OCI-LY7 (cell line): ENCODE data around the gene RPLP2. TPM values are rescaled to one million over a fixed set of nuclear protein-coding genes. Genes with fewer than 3 reads are reported as not detected.

Experiments
- BruUV-seq: library from RNA; stranded (reverse); fragments of 400-500 nt; replicated peaks from 2 replicates; lab custom pipeline; 2021; lab: Mats Ljungman, UMichigan
- CTCF ChIA-PET: fragments of 300-600 bp; sonication (Branson Sonifier 250); formaldehyde crosslinking; loops from one replicate; lab custom pipeline; 2022; ENCODE audit warnings: antibody characterized with exemption; ENCODE audit not compliant: unreplicated experiment; lab: Charles Lee
- POLR2A ChIA-PET: fragments of 300-600 bp; sonication (Branson Sonifier 250); formaldehyde crosslinking; loops from one replicate; lab custom pipeline; 2022; ENCODE audit warnings: antibody characterized with exemption; lab: Charles Lee
- DNase-seq: peaks from one replicate; pipeline ENCODE4 v3.0.0-alpha.2; 2015; ENCODE audit warnings: low spot score
- H2AFZ ChIP-seq: fragments of 200-600 bp; sonication (generic), shearing (Covaris generic); 2 replicates; pipeline ENCODE4 v1.6.1; 2014; ENCODE audit warnings: mild to moderate bottlenecking, antibody characterized with exemption, low read length, moderate library complexity
- H3K27ac ChIP-seq: fragments of 200-600 bp; sonication (generic); 2 replicates; pipeline ENCODE4 v1.5.1; 2014; ENCODE audit warnings: mixed run types, low read depth, mild to moderate bottlenecking, moderate library complexity, low read length, inconsistent platforms; ENCODE audit not compliant: poor library complexity, severe bottlenecking
- H3K36me3 ChIP-seq: fragments of 200-600 bp; sonication (generic); 2 replicates; pipeline ENCODE4 v1.6.1; 2014; ENCODE audit warnings: mild to moderate bottlenecking, antibody characterized with exemption, low read length, moderate library complexity, mixed read lengths; ENCODE audit not compliant: insufficient read depth
- H3K4me1 ChIP-seq: fragments of 200-600 bp; sonication (generic); 2 replicates; pipeline ENCODE4 v1.5.1; 2014; ENCODE audit warnings: mild to moderate bottlenecking, low read length; ENCODE audit not compliant: insufficient read depth, poor library complexity, severe bottlenecking
- H3K4me2 ChIP-seq: fragments of 200-600 bp; sonication (generic); 2 replicates; pipeline ENCODE4 v1.6.1; 2014; ENCODE audit warnings: mild to moderate bottlenecking, low read length
- H3K4me3 ChIP-seq: fragments of 200-600 bp; sonication (generic); 2 replicates; pipeline ENCODE4 v1.5.1; 2014; ENCODE audit warnings: mild to moderate bottlenecking, low read depth, low read length; ENCODE audit not compliant: poor library complexity, severe bottlenecking
- H3K79me2 ChIP-seq: fragments of 200-600 bp; sonication (generic); 2 replicates; pipeline ENCODE4 v1.6.1; 2016; ENCODE audit warnings: low read depth, mild to moderate bottlenecking, low read length, moderate library complexity, mixed read lengths; ENCODE audit not compliant: insufficient read depth
- H3K9me2 ChIP-seq: fragments of 200-600 bp; sonication (generic); 2 replicates; pipeline ENCODE4 v1.6.1; 2016; ENCODE audit warnings: mild to moderate bottlenecking, low read length, mixed read lengths; ENCODE audit not compliant: insufficient read depth
- H3K9me3 ChIP-seq: fragments of 200-600 bp; sonication (generic); 2 replicates; pipeline ENCODE4 v1.6.1; 2014; ENCODE audit warnings: mild to moderate bottlenecking, mixed run types, low read length, mixed read lengths
- H4K20me1 ChIP-seq: fragments of 200-600 bp; sonication (generic); 2 replicates; pipeline ENCODE4 v1.6.1; 2014; ENCODE audit warnings: mild to moderate bottlenecking, antibody characterized with exemption, low read length, moderate library complexity, mixed read lengths; ENCODE audit not compliant: insufficient read depth
- CTCF ChIP-seq: fragments of 200-600 bp; sonication (generic); conservative IDR thresholded peaks from 2 replicates; pipeline ENCODE4 v1.5.1; 2014; ENCODE audit warnings: mild to moderate bottlenecking, antibody characterized with exemption, low read length, moderate library complexity, mixed read lengths
- EZH2phosphoT487 ChIP-seq: fragments of 200-600 bp; sonication (generic); IDR thresholded peaks from 2 replicates; pipeline ENCODE4 v1.6.1; 2018; ENCODE audit warnings: low read depth, borderline replicate concordance, mild to moderate bottlenecking, mixed run types, antibody characterized with exemption, low read length, moderate library complexity, mixed read lengths
- intact Hi-C: fragments of 100-400 bp; cut with micrococcal nuclease; formaldehyde crosslinking; loops from one replicate; pipeline ENCODE4 v1.10.0; 2022; ENCODE audit not compliant: unreplicated experiment
- total RNA-seq, 2 experiments: library from RNA; depleted of rRNA in 1 of 2; stranded (reverse); fragments of >200 nt in 1 of 2; shearing (Covaris generic) in 1 of 2; gene quantifications; 2 replicates each; pipeline ENCODE4 v1.2.3, GENCODE V29; 2014 to 2022

Gene RPLP2
- total RNA-seq, 2 experiments from 2014 or later = 1,564 to 3,147 TPM

- CTCF ChIA-PET = no interaction called here
- Histone ChIP-seq H3K79me2 (peaks cover 20% of the 10 kb centered on the region), H4K20me1 (no peaks in the 10 kb centered on the region), H3K9me2 (no peaks in the 10 kb centered on the region), H2AFZ (no peak overlapping the region), H3K36me3 (peaks cover 30% of the 10 kb centered on the region; the same call in 1 of the 2 replicates), H3K27ac (no peak overlapping the region), H3K9me3 (no peaks in the 10 kb centered on the region), H3K4me1 (peaks cover 41% of the 10 kb centered on the region), H3K4me3 (no peak overlapping the region), H3K4me2 (no peak overlapping the region)
- DNase-seq = no peak
- intact Hi-C loops = no loop called here
- POLR2A ChIA-PET = no interaction called here
- BruUV-seq = no TSS peak
- no peak for TF ChIP-seq EZH2phosphoT487
- no peak for TF ChIP-seq CTCF
Observed at GRCh38 chr11:791658-792534, 17.9 kb upstream of the RPLP2 start.

- no peak overlapping the region for H3K27ac ChIP-seq
- no peaks in the 10 kb centered on the region for H3K9me2 ChIP-seq
- H3K4me2 ChIP-seq = no peak overlapping the region
- H3K36me3 ChIP-seq = peaks cover 28% of the 10 kb centered on the region; the same call in 1 of the 2 replicates
- BruUV-seq = no TSS peak
- POLR2A ChIA-PET = no interaction called here
- peaks cover 22% of the 10 kb centered on the region for H3K79me2 ChIP-seq
- DNase-seq = no peak
- H3K4me1 ChIP-seq = peaks cover 41% of the 10 kb centered on the region
- H3K9me3 ChIP-seq = no peaks in the 10 kb centered on the region
- H2AFZ ChIP-seq = no peak overlapping the region
- H3K4me3 ChIP-seq = no peak overlapping the region
- H4K20me1 ChIP-seq = no peaks in the 10 kb centered on the region
- CTCF ChIA-PET = no interaction called here
- TF ChIP-seq CTCF (no peak), EZH2phosphoT487 (no peak)
- intact Hi-C loops = no loop called here
Observed at GRCh38 chr11:792535-792821, 17.3 kb upstream of the RPLP2 start.

- Histone ChIP-seq H4K20me1 (no peaks in the 10 kb centered on the region), H3K36me3 (peaks cover 24% of the 10 kb centered on the region; the same call in 1 of the 2 replicates), H3K79me2 (peaks cover 22% of the 10 kb centered on the region), H2AFZ (no peak overlapping the region), H3K9me3 (no peaks in the 10 kb centered on the region), H3K9me2 (no peaks in the 10 kb centered on the region), H3K4me1 (peaks cover 37% of the 10 kb centered on the region), H3K4me2 (no peak overlapping the region), H3K4me3 (no peak overlapping the region), H3K27ac (no peak overlapping the region)
- ChIA-PET CTCF (no interaction called here), POLR2A (no interaction called here)
- no peak for DNase-seq
- intact Hi-C loops = no loop called here
- BruUV-seq = no TSS peak
- TF ChIP-seq CTCF (no peak), EZH2phosphoT487 (no peak)
Observed at GRCh38 chr11:792873-793272, 16.9 kb upstream of the RPLP2 start.
